Duodenal mucosa (tissue), 2 donors: Measurements from ENCODE around the gene C2CD2.

ENCODE experiments used
- H3K27ac ChIP-seq: one replicate; pipeline ENCODE4 v1.7.0; 2013; ENCODE audit warnings: low read depth, low read length
- H3K27me3 ChIP-seq, 2 donors: one replicate each; pipeline ENCODE4 v1.7.0; 2013; ENCODE audit warnings: low read length in 2 of 2, control low read depth in 1 of 2; ENCODE audit not compliant: insufficient read depth in 2 of 2, control insufficient read depth in 1 of 2
- H3K36me3 ChIP-seq, 2 donors: one replicate each; pipeline ENCODE4 v1.7.0; 2013; ENCODE audit warnings: low read length in 2 of 2, control low read depth in 1 of 2; ENCODE audit not compliant: insufficient read depth in 2 of 2, control insufficient read depth in 1 of 2
- H3K4me1 ChIP-seq, 2 donors: one replicate each; pipeline ENCODE4 v1.7.0; 2013; ENCODE audit warnings: low read length in 2 of 2, control low read depth in 1 of 2; ENCODE audit not compliant: insufficient read depth in 2 of 2, control insufficient read depth in 1 of 2
- H3K4me3 ChIP-seq, 2 donors: one replicate each; pipeline ENCODE4 v1.7.0; 2013; ENCODE audit warnings: low read length in 2 of 2, low read depth in 1 of 2
- H3K9ac ChIP-seq, 2 donors: one replicate each; pipeline ENCODE4 v1.7.0; 2013; ENCODE audit warnings: low read length in 2 of 2, low read depth in 1 of 2
- H3K9me3 ChIP-seq, 2 donors: one replicate each; pipeline ENCODE4 v1.7.0; 2013; ENCODE audit warnings: low read length in 2 of 2, control low read depth in 1 of 2; ENCODE audit not compliant: control insufficient read depth in 1 of 2

C2CD2 gene

GRCh38 chr21:41916888-41917433 is 36.9 kb downstream of the C2CD2 start:
- Histone ChIP-seq H3K9me3 (no peaks in the 10 kb centered on the region), H3K4me1 (no peaks in the 10 kb centered on the region), H3K4me3 (no peak overlapping the region), H3K9ac (no peak overlapping the region), H3K27me3 (no peaks in the 10 kb centered on the region), H3K27ac (no peak overlapping the region), H3K36me3 (peaks cover 27 to 53% of the 10 kb centered on the region in 2 donors)

- Histone ChIP-seq H3K27me3 (no peaks in the 10 kb centered on the region), H3K27ac (no peak overlapping the region), H3K9ac (no peak overlapping the region), H3K4me1 (no peaks in the 10 kb centered on the region), H3K4me3 (no peak overlapping the region), H3K9me3 (no peaks in the 10 kb centered on the region), H3K36me3 (peaks cover 29 to 65% of the 10 kb centered on the region in 2 donors)
Observed at GRCh38 chr21:41914965-41915364, 38.9 kb downstream of the C2CD2 start.

- Histone ChIP-seq H3K27ac (no peak overlapping the region), H3K4me1 (no peaks in the 10 kb centered on the region), H3K9ac (no peak overlapping the region), H3K4me3 (no peak overlapping the region), H3K36me3 (peaks cover 29 to 71% of the 10 kb centered on the region in 2 donors), H3K27me3 (no peaks in the 10 kb centered on the region), H3K9me3 (no peaks in the 10 kb centered on the region)
Observed at GRCh38 chr21:41914358-41914757, 39.5 kb downstream of the C2CD2 start.

- H3K4me1 ChIP-seq, result no peaks in the 10 kb centered on the region
- H3K27ac ChIP-seq, result no peak overlapping the region
- H3K36me3 ChIP-seq, result peaks cover 29 to 72% of the 10 kb centered on the region in 2 donors
- no peak overlapping the region for H3K4me3 ChIP-seq
- no peaks in the 10 kb centered on the region for H3K27me3 ChIP-seq
- no peak overlapping the region for H3K9ac ChIP-seq
- no peaks in the 10 kb centered on the region for H3K9me3 ChIP-seq
Observed at GRCh38 chr21:41913230-41913629, 40.6 kb downstream of the C2CD2 start.

- Histone ChIP-seq H3K4me1 (no peaks in the 10 kb centered on the region), H3K36me3 (peaks cover 17 to 70% of the 10 kb centered on the region in 2 donors), H3K9ac (no peak overlapping the region), H3K27me3 (no peaks in the 10 kb centered on the region), H3K4me3 (no peak overlapping the region), H3K27ac (no peak overlapping the region), H3K9me3 (no peaks in the 10 kb centered on the region)
Observed at GRCh38 chr21:41908829-41909228, 45.0 kb downstream of the C2CD2 start.

DNA sequence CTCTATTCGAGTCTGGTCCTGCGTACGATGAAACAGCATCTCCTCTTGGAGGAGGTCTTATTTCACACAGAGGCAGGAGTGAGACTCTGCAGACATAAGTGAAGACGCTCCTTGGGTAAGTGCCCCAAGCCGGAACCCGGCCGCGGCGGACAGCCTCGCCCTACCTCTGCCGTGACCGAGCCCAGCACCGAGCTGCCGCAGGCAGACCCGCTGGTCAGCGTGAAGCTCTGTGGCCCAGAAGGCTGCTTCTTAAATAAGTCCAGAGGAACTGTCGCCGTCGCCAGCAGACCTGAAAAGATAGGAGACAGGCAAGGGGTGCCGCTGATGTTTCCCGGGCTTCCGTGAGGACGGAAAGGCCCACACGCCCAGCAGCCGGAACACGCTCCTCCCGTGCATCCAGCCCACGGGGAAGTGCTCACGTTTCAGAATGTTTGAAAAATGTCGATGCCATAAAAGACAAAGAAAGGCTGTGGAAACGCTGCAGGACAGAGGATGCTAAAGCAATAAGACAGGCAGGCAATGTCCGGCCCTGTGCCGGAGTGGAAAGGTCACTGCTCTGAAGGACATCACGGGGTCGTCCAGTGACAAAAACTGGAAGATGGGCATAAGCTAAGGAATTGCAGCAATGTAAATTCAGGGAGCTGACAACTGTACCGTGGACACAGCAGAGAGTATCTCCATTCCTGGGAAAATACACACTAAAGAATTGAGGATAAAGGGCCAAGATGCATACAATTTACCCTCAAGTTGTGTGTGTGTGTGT is 46.1 kb downstream of the C2CD2 start:
- H3K27ac ChIP-seq, result no peak overlapping the region

GRCh38 chr21:41906770-41907169 is 47.0 kb downstream of the C2CD2 start:
- no peak overlapping the region for H3K9ac ChIP-seq
- no peaks in the 10 kb centered on the region for H3K4me1 ChIP-seq
- no peaks in the 10 kb centered on the region for H3K27me3 ChIP-seq
- H3K36me3 ChIP-seq, result peaks cover 8 to 70% of the 10 kb centered on the region in 2 donors
- H3K9me3 ChIP-seq, result no peaks in the 10 kb centered on the region
- no peak overlapping the region for H3K4me3 ChIP-seq
- no peak overlapping the region for H3K27ac ChIP-seq

More for the DNA sequence above, 46.1 kb downstream of the C2CD2 start:
- Histone ChIP-seq H3K9ac (no peak overlapping the region), H3K36me3 (peaks cover 10 to 69% of the 10 kb centered on the region in 2 donors), H3K4me3 (no peak overlapping the region), H3K27me3 (no peaks in the 10 kb centered on the region), H3K4me1 (no peaks in the 10 kb centered on the region), H3K9me3 (no peaks in the 10 kb centered on the region)

DNA sequence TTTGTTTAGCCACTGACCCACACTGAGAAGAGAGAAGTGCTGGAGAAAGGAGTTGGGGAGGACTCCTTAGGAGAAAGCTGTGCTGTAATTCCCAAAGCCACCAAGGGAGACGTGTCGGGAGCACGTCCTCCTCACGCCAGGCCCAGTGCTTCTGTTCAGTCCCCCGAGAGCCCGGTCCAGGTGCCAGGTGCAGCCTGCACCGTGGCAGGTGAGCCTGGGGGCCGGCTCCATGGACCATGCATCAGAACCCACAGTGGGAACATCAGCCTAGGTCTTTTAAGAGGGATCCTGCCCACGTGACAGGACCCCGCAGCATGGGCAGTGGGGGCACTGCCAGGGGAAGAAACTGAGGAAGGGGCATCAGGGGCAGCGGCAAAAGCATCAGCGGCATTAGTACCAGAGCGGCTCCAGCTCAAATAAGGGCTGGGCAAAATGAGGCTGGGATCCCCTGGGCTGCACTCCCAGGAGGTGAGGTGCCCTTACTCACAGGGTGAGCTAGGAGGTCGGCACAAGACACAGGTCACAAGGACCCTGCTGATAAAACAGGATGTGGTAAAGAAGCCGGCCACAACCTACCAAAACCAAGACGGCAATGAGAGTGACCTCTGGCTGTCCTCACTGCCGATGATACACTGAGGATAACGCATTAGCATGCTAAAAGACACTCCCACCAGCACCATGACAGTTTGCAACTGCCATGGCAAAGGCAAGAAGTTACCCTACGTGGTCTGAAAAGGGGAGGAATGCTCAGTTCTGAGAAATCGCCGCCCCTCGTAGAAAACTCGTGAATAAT is 50.1 kb downstream of the C2CD2 start:
- Histone ChIP-seq H3K27me3 (no peaks in the 10 kb centered on the region), H3K36me3 (peaks cover 15 to 61% of the 10 kb centered on the region in 2 donors), H3K4me3 (no peak overlapping the region), H3K9me3 (no peaks in the 10 kb centered on the region), H3K4me1 (no peaks in the 10 kb centered on the region), H3K9ac (no peak overlapping the region), H3K27ac (no peak overlapping the region)

DNA sequence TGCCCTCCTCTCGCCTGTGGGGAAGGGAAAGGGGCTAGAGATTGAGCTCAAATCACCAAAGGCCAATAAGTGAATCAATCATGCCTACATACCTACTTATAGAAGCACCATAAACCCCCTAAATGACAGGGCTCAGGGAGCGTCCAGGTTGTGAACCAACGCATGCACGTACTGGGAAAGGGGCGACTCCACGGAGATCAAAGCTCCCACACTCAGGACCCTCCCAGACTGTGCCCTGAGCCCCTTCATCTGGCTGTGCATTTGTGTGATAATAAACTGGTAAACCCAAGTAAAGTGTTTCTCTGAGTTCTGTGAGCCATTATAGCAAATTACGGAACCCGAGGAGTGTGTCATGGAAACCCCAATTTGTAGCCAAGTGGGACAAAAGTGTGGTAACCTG is 50.9 kb downstream of the C2CD2 start:
- Histone ChIP-seq H3K36me3 (peaks cover 13 to 60% of the 10 kb centered on the region in 2 donors), H3K9me3 (no peaks in the 10 kb centered on the region), H3K9ac (no peak overlapping the region), H3K4me1 (no peaks in the 10 kb centered on the region), H3K27ac (no peak overlapping the region), H3K27me3 (no peaks in the 10 kb centered on the region), H3K4me3 (no peak overlapping the region)

DNA sequence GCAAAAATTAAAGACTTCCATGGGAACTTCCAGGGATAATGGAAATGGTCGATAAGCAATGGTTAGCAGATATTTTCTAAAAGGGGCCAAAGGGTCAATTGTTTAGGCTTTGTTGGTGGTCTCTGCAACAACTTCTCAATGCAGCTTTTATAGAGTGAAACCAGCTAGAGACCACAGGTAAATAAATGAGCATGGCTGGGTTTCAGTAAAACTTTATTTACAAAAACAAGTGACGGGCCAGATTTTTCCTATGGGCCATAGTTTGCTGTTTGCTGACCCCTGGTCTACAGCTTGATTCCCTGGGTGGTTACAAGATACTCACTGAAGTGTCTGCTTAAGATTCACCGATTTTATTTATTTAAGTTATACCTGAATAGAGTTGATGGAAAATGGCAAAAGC is 52.0 kb downstream of the C2CD2 start:
- H3K9ac ChIP-seq, result no peak overlapping the region
- H3K4me1 ChIP-seq, result no peaks in the 10 kb centered on the region
- H3K36me3 ChIP-seq, result peaks cover 12 to 49% of the 10 kb centered on the region in 2 donors
- no peak overlapping the region for H3K4me3 ChIP-seq
- no peak overlapping the region for H3K27ac ChIP-seq
- no peaks in the 10 kb centered on the region for H3K27me3 ChIP-seq
- no peaks in the 10 kb centered on the region for H3K9me3 ChIP-seq
